ENCODE data around the gene TLCD1. TPM values are rescaled to one million over a fixed set of nuclear protein-coding genes. Genes with fewer than 3 reads are reported as not detected.

The TLCD1 gene
- total and polyA plus RNA-seq, 10 of the 15 experiments (the other 5 are each of a cell fraction or from before 2014, with no cell fraction given) = 2.9 to 19.8 (median 7.7) TPM

- H3K4me3 ChIP-seq = no peak overlapping the region
- ATAC-seq = no peak
- ChIA-PET POLR2A (interaction anchor here (1.1 kb wide), 1 partner anchor 110 kb away, joined by 3 read pairs; no protein-coding TSS in a partner anchor), RAD21 (ENCODE audit: unreplicated experiment) (no interaction called here), CTCF (interaction anchor here (1.7 kb wide), 1 partner anchor 57 kb away, joined by 9 read pairs; no protein-coding TSS in a partner anchor), SMC1A (ENCODE audit: uncharacterized antibody, unreplicated experiment) (no interaction called here)
- TF ChIP-seq MXI1 (IDR thresholded peaks at IDR 0.05; ENCODE audit: low read depth, low read length) (no peak), ELK1 (IDR thresholded peaks at IDR 0.05; ENCODE audit: low read depth, low read length) (no peak), MYC (IDR thresholded peaks at IDR 0.05; ENCODE audit: insufficient read depth, insufficient read length, insufficient replicate concordance, low read length, severe bottlenecking) (no peak), CUX1 (IDR thresholded peaks at IDR 0.05; ENCODE audit: insufficient replicate concordance, low read depth, low read length) (no peak), HDAC6 (IDR thresholded peaks at IDR 0.05; ENCODE audit: unreplicated experiment) (no peak), BRCA1 (IDR thresholded peaks at IDR 0.05; ENCODE audit: low read depth, low read length) (no peak), ZBED1 (IDR thresholded peaks at IDR 0.05; ENCODE audit: borderline replicate concordance) (no peak), YBX1 (IDR thresholded peaks at IDR 0.05) (no peak)
- TF ChIP-seq, protein P1, sequence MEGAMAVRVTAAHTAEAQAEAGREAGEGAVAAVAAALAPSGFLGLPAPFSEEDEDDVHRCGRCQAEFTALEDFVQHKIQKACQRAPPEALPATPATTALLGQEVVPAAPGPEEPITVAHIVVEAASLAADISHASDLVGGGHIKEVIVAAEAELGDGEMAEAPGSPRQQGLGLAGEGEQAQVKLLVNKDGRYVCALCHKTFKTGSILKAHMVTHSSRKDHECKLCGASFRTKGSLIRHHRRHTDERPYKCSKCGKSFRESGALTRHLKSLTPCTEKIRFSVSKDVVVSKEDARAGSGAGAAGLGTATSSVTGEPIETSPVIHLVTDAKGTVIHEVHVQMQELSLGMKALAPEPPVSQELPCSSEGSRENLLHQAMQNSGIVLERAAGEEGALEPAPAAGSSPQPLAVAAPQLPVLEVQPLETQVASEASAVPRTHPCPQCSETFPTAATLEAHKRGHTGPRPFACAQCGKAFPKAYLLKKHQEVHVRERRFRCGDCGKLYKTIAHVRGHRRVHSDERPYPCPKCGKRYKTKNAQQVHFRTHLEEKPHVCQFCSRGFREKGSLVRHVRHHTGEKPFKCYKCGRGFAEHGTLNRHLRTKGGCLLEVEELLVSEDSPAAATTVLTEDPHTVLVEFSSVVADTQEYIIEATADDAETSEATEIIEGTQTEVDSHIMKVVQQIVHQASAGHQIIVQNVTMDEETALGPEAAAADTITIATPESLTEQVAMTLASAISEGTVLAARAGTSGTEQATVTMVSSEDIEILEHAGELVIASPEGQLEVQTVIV (IDR thresholded peaks at IDR 0.05; ENCODE audit: borderline replicate concordance, partially characterized antibody) = no peak
- H3K36me3 ChIP-seq (ENCODE audit: control insufficient read depth in 2 of 2, insufficient read depth in 2 of 2, low read length in 1 of 2) = peaks cover 10 to 35% of the 10 kb centered on the region in 2 experiments; a peak in 3 of 4 replicates
- in situ Hi-C loops (cut with MboI) (no loop called here), intact Hi-C loops (cut with micrococcal nuclease; ENCODE audit: unreplicated experiment) (no loop called here)
- FAIRE-seq = no peak
- DNase-seq (ENCODE audit: low read depth, low spot score) = no peak
- H3K27me3 ChIP-seq (replicated peaks in 1 of 2; ENCODE audit: control insufficient read depth in 2 of 2, insufficient read depth in 2 of 2, low read length in 1 of 2) = no peaks in the 10 kb centered on the region
- H3K27ac ChIP-seq (ENCODE audit: control insufficient read depth, insufficient read depth) = no peak overlapping the region
- 97% methylated on average over 16 of the region's 16 CpGs for WGBS (ENCODE audit: insufficient coverage, insufficient replicate concordance, low lambda C conversion rate, missing lambda C conversion rate)
- no peak overlapping the region for H3K9ac ChIP-seq (ENCODE audit: control insufficient read depth, insufficient read depth, low read length)
- H4K20me1 ChIP-seq (ENCODE audit: control insufficient read depth, insufficient read depth) = no peaks in the 10 kb centered on the region
- H3K79me2 ChIP-seq (ENCODE audit: control insufficient read depth, insufficient read depth, low read length) = no peaks in the 10 kb centered on the region
- no peak overlapping the region for H2AFZ ChIP-seq (ENCODE audit: control insufficient read depth, low read depth, low read length)
- H3K9me3 ChIP-seq (replicated peaks; ENCODE audit: control insufficient read depth, insufficient read depth, low read length) = no peaks in the 10 kb centered on the region
- BruUV-seq (replicated peaks) = no TSS peak
- H3K4me2 ChIP-seq (ENCODE audit: control insufficient read depth, insufficient read depth) = no peak overlapping the region
- H3K4me1 ChIP-seq (ENCODE audit: control insufficient read depth, insufficient read depth, low read length) = no peaks in the 10 kb centered on the region
These were observed 22.3 kb downstream of the TLCD1 start for GRCh38 chr17:28703552-28704218.

Measured in GM12878 (cell line).